ENCODE data around the gene MAP3K7. TPM values are rescaled to one million over a fixed set of nuclear protein-coding genes. Genes with fewer than 3 reads are reported as not detected.

MAP3K7 gene
- total and polyA plus RNA-seq, 2 donors from 2014 or later: 14.8 to 25.7 TPM

- FAIRE-seq: no peak
- Histone ChIP-seq H3K9me3 (ENCODE audit: control insufficient read depth in 2 of 3, insufficient read depth in 1 of 3, low read length in 3 of 3) (no peaks in the 10 kb centered on the region), H3K9ac (ENCODE audit: low read length in 3 of 3) (no peak overlapping the region), H3K27me3 (ENCODE audit: control insufficient read depth, insufficient read depth, low read length) (no peaks in the 10 kb centered on the region), H3K27ac (ENCODE audit: low read depth in 2 of 2, low read length in 2 of 2) (no peak overlapping the region), H3K4me1 (ENCODE audit: control insufficient read depth in 2 of 3, insufficient read depth in 2 of 3, low read depth in 1 of 3, low read length in 3 of 3) (no peaks in the 10 kb centered on the region), H3K4me3 (ENCODE audit: low read length in 3 of 3) (no peak overlapping the region), H3K36me3 (ENCODE audit: control insufficient read depth in 2 of 3, insufficient read depth in 3 of 3, low read length in 3 of 3) (peaks cover 13 to 25% (median 22%) of the 10 kb centered on the region in 3 donors)
- no peak for DNase-seq
- intact Hi-C loops (cut with DNase I): no loop called here
- no peak for TF ChIP-seq CTCF (IDR thresholded peaks at IDR 0.05; ENCODE audit: borderline replicate concordance, extremely low read depth, insufficient read depth)
Measured at GRCh38 chr6:90545448-90545847, 41.4 kb downstream of the MAP3K7 start.

GRCh38 chr6:90544741-90545140 is 42.1 kb downstream of the MAP3K7 start:
- intact Hi-C loops (cut with DNase I): no loop called here
- Histone ChIP-seq H3K9me3 (ENCODE audit: control insufficient read depth in 2 of 3, insufficient read depth in 1 of 3, low read length in 3 of 3) (no peaks in the 10 kb centered on the region), H3K9ac (ENCODE audit: low read length in 3 of 3) (no peak overlapping the region), H3K4me3 (ENCODE audit: low read length in 3 of 3) (no peak overlapping the region), H3K36me3 (ENCODE audit: control insufficient read depth in 2 of 3, insufficient read depth in 3 of 3, low read length in 3 of 3) (peaks cover 13 to 22% (median 18%) of the 10 kb centered on the region in 3 donors), H3K4me1 (ENCODE audit: control insufficient read depth in 2 of 3, insufficient read depth in 2 of 3, low read depth in 1 of 3, low read length in 3 of 3) (no peaks in the 10 kb centered on the region), H3K27ac (ENCODE audit: low read depth in 2 of 2, low read length in 2 of 2) (no peak overlapping the region), H3K27me3 (ENCODE audit: control insufficient read depth, insufficient read depth, low read length) (no peaks in the 10 kb centered on the region)
- DNase-seq (no peak), FAIRE-seq (no peak)
- no peak for TF ChIP-seq CTCF (IDR thresholded peaks at IDR 0.05; ENCODE audit: borderline replicate concordance, extremely low read depth, insufficient read depth)

- H3K4me3 ChIP-seq (ENCODE audit: low read length in 3 of 3): no peak overlapping the region
- H3K27me3 ChIP-seq (ENCODE audit: control insufficient read depth, insufficient read depth, low read length): no peaks in the 10 kb centered on the region
- no peak overlapping the region for H3K27ac ChIP-seq (ENCODE audit: low read depth in 2 of 2, low read length in 2 of 2)
- peaks cover 11 to 20% (median 13%) of the 10 kb centered on the region in 3 donors for H3K36me3 ChIP-seq (ENCODE audit: control insufficient read depth in 2 of 3, insufficient read depth in 3 of 3, low read length in 3 of 3)
- no peak overlapping the region for H3K9ac ChIP-seq (ENCODE audit: low read length in 3 of 3)
- DNase-seq: no peak
- no peak for TF ChIP-seq CTCF (IDR thresholded peaks at IDR 0.05; ENCODE audit: borderline replicate concordance, extremely low read depth, insufficient read depth)
- intact Hi-C loops (cut with DNase I): no loop called here
- no peaks in the 10 kb centered on the region for H3K9me3 ChIP-seq (ENCODE audit: control insufficient read depth in 2 of 3, insufficient read depth in 1 of 3, low read length in 3 of 3)
- FAIRE-seq: no peak
- H3K4me1 ChIP-seq (ENCODE audit: control insufficient read depth in 2 of 3, insufficient read depth in 2 of 3, low read depth in 1 of 3, low read length in 3 of 3): no peaks in the 10 kb centered on the region
Measured at GRCh38 chr6:90544081-90544480, 42.8 kb downstream of the MAP3K7 start.

- Histone ChIP-seq H3K9me3 (ENCODE audit: control insufficient read depth in 2 of 3, insufficient read depth in 1 of 3, low read length in 3 of 3) (no peaks in the 10 kb centered on the region), H3K4me1 (ENCODE audit: control insufficient read depth in 2 of 3, insufficient read depth in 2 of 3, low read depth in 1 of 3, low read length in 3 of 3) (no peaks in the 10 kb centered on the region), H3K9ac (ENCODE audit: low read length in 3 of 3) (no peak overlapping the region), H3K27ac (ENCODE audit: low read depth in 2 of 2, low read length in 2 of 2) (no peak overlapping the region), H3K27me3 (ENCODE audit: control insufficient read depth, insufficient read depth, low read length) (no peaks in the 10 kb centered on the region), H3K36me3 (ENCODE audit: control insufficient read depth in 2 of 3, insufficient read depth in 3 of 3, low read length in 3 of 3) (peaks cover 9 to 14% (median 9%) of the 10 kb centered on the region in 3 donors), H3K4me3 (ENCODE audit: low read length in 3 of 3) (no peak overlapping the region)
- TF ChIP-seq CTCF (IDR thresholded peaks at IDR 0.05; ENCODE audit: borderline replicate concordance, extremely low read depth, insufficient read depth): no peak
- intact Hi-C loops (cut with DNase I): no loop called here
- FAIRE-seq (no peak), DNase-seq (no peak)
Measured at GRCh38 chr6:90541221-90541620, 45.7 kb downstream of the MAP3K7 start.

All from kidney (tissue), 14 donors.